Panc1 (cell line): ENCODE measurements around the gene CACNA1I.

Source experiments
- CTCF ChIP-seq: fragments of 450-650 bp; IDR thresholded peaks from 2 replicates; pipeline ENCODE4 v1.5.1; 2017; ENCODE audit warnings: mild to moderate bottlenecking
- POLR2AphosphoS5 ChIP-seq: IDR thresholded peaks from 2 replicates; pipeline ENCODE4 v1.6.1; 2012; ENCODE audit warnings: mild to moderate bottlenecking, low read depth, low read length, moderate library complexity
- SIN3A ChIP-seq: IDR thresholded peaks from 2 replicates; pipeline ENCODE4 v1.6.1; 2012; ENCODE audit warnings: low read depth, mild to moderate bottlenecking, low read length, moderate library complexity, borderline replicate concordance; ENCODE audit not compliant: insufficient read depth
- TF ChIP-seq, protein P1 (sequence below), 2 experiments: IDR thresholded peaks; 2 replicates each; pipeline ENCODE4 v1.6.1; 2011 to 2012; ENCODE audit warnings: low read depth in 2 of 2, control low read depth in 1 of 2, low read length in 1 of 2, mild to moderate bottlenecking in 1 of 2, moderate library complexity in 1 of 2; ENCODE audit not compliant: insufficient read depth in 1 of 2

GRCh38 chr22:39674536-39674935 lies 104.0 kb downstream of the CACNA1I start:
- TF ChIP-seq CTCF, result no peak
- TF ChIP-seq, protein P1, sequence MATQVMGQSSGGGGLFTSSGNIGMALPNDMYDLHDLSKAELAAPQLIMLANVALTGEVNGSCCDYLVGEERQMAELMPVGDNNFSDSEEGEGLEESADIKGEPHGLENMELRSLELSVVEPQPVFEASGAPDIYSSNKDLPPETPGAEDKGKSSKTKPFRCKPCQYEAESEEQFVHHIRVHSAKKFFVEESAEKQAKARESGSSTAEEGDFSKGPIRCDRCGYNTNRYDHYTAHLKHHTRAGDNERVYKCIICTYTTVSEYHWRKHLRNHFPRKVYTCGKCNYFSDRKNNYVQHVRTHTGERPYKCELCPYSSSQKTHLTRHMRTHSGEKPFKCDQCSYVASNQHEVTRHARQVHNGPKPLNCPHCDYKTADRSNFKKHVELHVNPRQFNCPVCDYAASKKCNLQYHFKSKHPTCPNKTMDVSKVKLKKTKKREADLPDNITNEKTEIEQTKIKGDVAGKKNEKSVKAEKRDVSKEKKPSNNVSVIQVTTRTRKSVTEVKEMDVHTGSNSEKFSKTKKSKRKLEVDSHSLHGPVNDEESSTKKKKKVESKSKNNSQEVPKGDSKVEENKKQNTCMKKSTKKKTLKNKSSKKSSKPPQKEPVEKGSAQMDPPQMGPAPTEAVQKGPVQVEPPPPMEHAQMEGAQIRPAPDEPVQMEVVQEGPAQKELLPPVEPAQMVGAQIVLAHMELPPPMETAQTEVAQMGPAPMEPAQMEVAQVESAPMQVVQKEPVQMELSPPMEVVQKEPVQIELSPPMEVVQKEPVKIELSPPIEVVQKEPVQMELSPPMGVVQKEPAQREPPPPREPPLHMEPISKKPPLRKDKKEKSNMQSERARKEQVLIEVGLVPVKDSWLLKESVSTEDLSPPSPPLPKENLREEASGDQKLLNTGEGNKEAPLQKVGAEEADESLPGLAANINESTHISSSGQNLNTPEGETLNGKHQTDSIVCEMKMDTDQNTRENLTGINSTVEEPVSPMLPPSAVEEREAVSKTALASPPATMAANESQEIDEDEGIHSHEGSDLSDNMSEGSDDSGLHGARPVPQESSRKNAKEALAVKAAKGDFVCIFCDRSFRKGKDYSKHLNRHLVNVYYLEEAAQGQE (IDR thresholded peaks at IDR 0.05; ENCODE audit: insufficient read depth in 1 of 2, low read depth in 2 of 2, low read length in 1 of 2), result no peak
- no peak for TF ChIP-seq SIN3A
- no peak for TF ChIP-seq POLR2AphosphoS5
